GM12878 (cell line): ENCODE measurements around the gene MSLN. TPM values are rescaled to one million over a fixed set of nuclear protein-coding genes. Genes with fewer than 3 reads are reported as not detected.

ENCODE experiments used
- ATAC-seq: fragments of 200-7000 bp; cut with Tn5 transposase; 3 replicates; pipeline ENCODE4 v1.9.1; 2020; ENCODE audit warnings: mild to moderate bottlenecking, moderate library complexity
- BruUV-seq: library from RNA; stranded (reverse); fragments of 400-500 nt; replicated peaks from 2 replicates; lab custom pipeline; 2021; lab: Mats Ljungman, UMichigan
- CTCF ChIA-PET: fragments of 300-600 bp; sonication (Branson Sonifier 250); formaldehyde crosslinking; extraction: SDS; loops from one replicate; lab custom pipeline; 2021; ENCODE audit warnings: inconsistent platforms; lab: Yijun Ruan, JAX
- POLR2A ChIA-PET: fragments of 350-600 bp; formaldehyde crosslinking; extraction: SDS; loops from one replicate; lab custom pipeline; 2021; ENCODE audit warnings: inconsistent platforms; lab: Charles Lee
- RAD21 ChIA-PET: fragments of 300-600 bp; sonication (Branson Sonifier 250); formaldehyde crosslinking; loops from one replicate; lab custom pipeline; 2023; ENCODE audit warnings: antibody characterized with exemption; ENCODE audit not compliant: unreplicated experiment; lab: Charles Lee
- SMC1A ChIA-PET: fragments of 300-600 bp; sonication (Branson Sonifier 250); formaldehyde crosslinking; loops from one replicate; lab custom pipeline; 2023; ENCODE audit not compliant: unreplicated experiment, uncharacterized antibody; lab: Charles Lee
- DNase-seq: peaks from one replicate; pipeline ENCODE4 v3.0.0-alpha.2; 2011; ENCODE audit warnings: low read depth, low spot score
- FAIRE-seq: peaks from 3 replicates; lab custom pipeline; 2011; peaks lifted over from hg19 to GRCh38; lab: Jason Lieb, UNC
- H2AFZ ChIP-seq: 2 replicates; pipeline ENCODE4 v1.6.0; 2011; ENCODE audit warnings: low read depth, low read length, control low read depth; ENCODE audit not compliant: control insufficient read depth
- H3K27ac ChIP-seq: 2 replicates; pipeline ENCODE4 v1.5.1; 2011; ENCODE audit warnings: control low read depth; ENCODE audit not compliant: control insufficient read depth, insufficient read depth
- H3K27me3 ChIP-seq, 2 experiments: replicated peaks in 1 of 2; 2 replicates each; pipeline versions ENCODE4 v1.6.0 to v1.6.1; 2011; ENCODE audit warnings: low read length in 1 of 2; ENCODE audit not compliant: control insufficient read depth in 2 of 2, insufficient read depth in 2 of 2
- H3K36me3 ChIP-seq, 2 experiments: 2 replicates each; pipeline ENCODE4 v1.5.1; 2011; ENCODE audit warnings: low read length in 1 of 2; ENCODE audit not compliant: control insufficient read depth in 2 of 2, insufficient read depth in 2 of 2
- H3K4me1 ChIP-seq: 2 replicates; pipeline ENCODE4 v1.6.1; 2011; ENCODE audit warnings: mild to moderate bottlenecking, low read length, moderate library complexity, mixed read lengths; ENCODE audit not compliant: control insufficient read depth, insufficient read depth
- H3K4me2 ChIP-seq: 2 replicates; pipeline ENCODE4 v1.6.0; 2011; ENCODE audit warnings: control low read depth; ENCODE audit not compliant: control insufficient read depth, insufficient read depth
- H3K4me3 ChIP-seq: fragments of 200-600 bp; sonication (generic); 2 replicates; pipeline ENCODE4 v1.5.1; 2016
- H3K79me2 ChIP-seq: 2 replicates; pipeline ENCODE4 v1.6.0; 2011; ENCODE audit warnings: low read length; ENCODE audit not compliant: control insufficient read depth, insufficient read depth
- H3K9ac ChIP-seq: 2 replicates; pipeline ENCODE4 v1.8.0; 2011; ENCODE audit warnings: low read length, control low read depth, mixed read lengths; ENCODE audit not compliant: control insufficient read depth, insufficient read depth
- H3K9me3 ChIP-seq: replicated peaks from 3 replicates; pipeline ENCODE4 v1.5.1; 2011; ENCODE audit warnings: mild to moderate bottlenecking, low read length; ENCODE audit not compliant: control insufficient read depth, insufficient read depth
- H4K20me1 ChIP-seq: 2 replicates; pipeline ENCODE4 v1.6.0; 2011; ENCODE audit not compliant: control insufficient read depth, insufficient read depth
- CEBPZ ChIP-seq: fragments of 150-350 bp; IDR thresholded peaks from 2 replicates; pipeline ENCODE4 v1.6.1; 2016; ENCODE audit warnings: low read depth, low read length
- CHD1 ChIP-seq: IDR thresholded peaks from 2 replicates; pipeline ENCODE4 v1.6.1; 2012; ENCODE audit warnings: low read depth, low read length, improper control_type of control experiment
- HDAC6 ChIP-seq: fragments of 200-600 bp; sonication (generic); IDR thresholded peaks from one replicate; pipeline ENCODE4 v1.8.0; 2017; ENCODE audit warnings: antibody characterized with exemption; ENCODE audit not compliant: unreplicated experiment
- KDM1A ChIP-seq: fragments of 200-600 bp; sonication (generic); IDR thresholded peaks from 2 replicates; pipeline ENCODE4 v1.6.1; 2016; ENCODE audit warnings: borderline replicate concordance
- LARP7 ChIP-seq: fragments of 450-650 bp; IDR thresholded peaks from 2 replicates; pipeline ENCODE4 v1.6.1; 2017; ENCODE audit warnings: mild to moderate bottlenecking
- MTA2 ChIP-seq: fragments of 450-650 bp; IDR thresholded peaks from 2 replicates; pipeline ENCODE4 v1.6.1; 2016; ENCODE audit warnings: low read depth, mild to moderate bottlenecking, moderate library complexity
- MYC ChIP-seq: IDR thresholded peaks from 2 replicates; pipeline ENCODE4 v1.6.1; 2011; ENCODE audit warnings: mild to moderate bottlenecking, low read length, moderate library complexity, inconsistent platforms; ENCODE audit not compliant: insufficient read depth, insufficient replicate concordance, insufficient read length, severe bottlenecking
- NKRF ChIP-seq: fragments of 450-650 bp; conservative IDR thresholded peaks from 2 replicates; pipeline ENCODE4 v1.6.1; 2017; ENCODE audit warnings: mild to moderate bottlenecking, moderate library complexity
- SIX5 ChIP-seq: IDR thresholded peaks from 2 replicates; pipeline ENCODE4 v1.6.1; 2011; ENCODE audit warnings: mild to moderate bottlenecking, low read depth, low read length, moderate library complexity; ENCODE audit not compliant: severe bottlenecking
- STAT1 ChIP-seq: fragments of 450-650 bp; conservative IDR thresholded peaks from 2 replicates; pipeline ENCODE4 v1.6.1; 2014; ENCODE audit warnings: antibody characterized with exemption, mild to moderate bottlenecking
- SUZ12 ChIP-seq: fragments of 200-600 bp; sonication (generic); IDR thresholded peaks from one replicate; pipeline ENCODE4 v1.6.1; 2018; ENCODE audit warnings: antibody characterized with exemption, mild to moderate bottlenecking; ENCODE audit not compliant: unreplicated experiment
- ZBTB4 ChIP-seq: fragments of 450-650 bp; formaldehyde crosslinking; IDR thresholded peaks from 2 replicates; pipeline ENCODE4 v1.4.0; 2022; ENCODE audit warnings: mild to moderate bottlenecking, moderate library complexity
- ZNF384 ChIP-seq: IDR thresholded peaks from 2 replicates; pipeline ENCODE4 v1.6.1; 2012; ENCODE audit warnings: low read depth, mild to moderate bottlenecking, low read length, improper control_type of control experiment, borderline replicate concordance
- WGBS: methylation state at CpG from one replicate; pipeline ENCODE4 v1.1.6; 2016; ENCODE audit warnings: low lambda C conversion rate; ENCODE audit not compliant: insufficient replicate concordance, insufficient coverage; ENCODE audit errors: missing lambda C conversion rate; 5-methylcytosine and 5-hydroxymethylcytosine counted together
- in situ Hi-C: fragments of 300-500 bp; cut with MboI; formaldehyde crosslinking; loops from 9 replicates; pipeline ENCODE4 v1.14.3; 2018; ENCODE audit warnings: mixed read lengths
- intact Hi-C: fragments of 100-400 bp; cut with micrococcal nuclease; formaldehyde crosslinking; loops from one replicate; pipeline ENCODE4 v1.14.2; 2022; ENCODE audit not compliant: unreplicated experiment
- polyA plus RNA-seq, 11 experiments: library from polyadenylated mRNA; depleted of rRNA in 4 of 11; unstranded in 6 of 11; stranded (reverse) in 5 of 11; fragments of >200 nt; fragmentation: Nextera tagmentation in 4 of 11; fragmentation: Illumina TruSeq in 1 of 11; extraction: Ambion mirVana in 4 of 11; extraction: Trizol in 1 of 11; gene quantifications; 1 replicate in 1 of 11; 2 replicates in 10 of 11; pipeline versions ENCODE4 v1.2.1 to v1.2.3, GENCODE V29; 2011 to 2016; ENCODE audit warnings: inconsistent platforms in 2 of 11, missing spikeins in 2 of 11, low read depth in 1 of 11
- total RNA-seq, 4 experiments: library from RNA; depleted of rRNA in 3 of 4; stranded (reverse); fragments of >200 nt in 3 of 4; fragmentation: Illumina TruSeq in 1 of 4; extraction: Trizol in 1 of 4; gene quantifications; 2 replicates each; pipeline versions ENCODE4 v1.2.1 to v1.2.3, GENCODE V29; 2013 to 2021

Gene MSLN
- total and polyA plus RNA-seq, 10 of the 15 experiments (the other 5 are each of a cell fraction or from before 2014, with no cell fraction given) = 0.08 TPM; not detected in 9

GRCh38 chr16:715477-716199 is 44.9 kb upstream of the MSLN start:
- POLR2A ChIA-PET = interaction anchor here (1.6 to 2.4 kb wide), 2 partner anchors 21 to 73 kb away, joined by 4 to 7 read pairs; partner anchors contain the start of genes CHTF18 and RPUSD1
- in situ Hi-C loops (no loop called here), intact Hi-C loops (no loop called here)
- Histone ChIP-seq H3K36me3 (no peaks in the 10 kb centered on the region), H3K4me1 (peaks cover 10% of the 10 kb centered on the region), H3K9ac (no peak overlapping the region), H3K4me2 (peak overlapping the region; percentile 82), H3K4me3 (peak overlapping the region; percentile 58), H3K79me2 (no peaks in the 10 kb centered on the region), H2AFZ (peak overlapping the region; percentile 58), H3K27me3 (no peaks in the 10 kb centered on the region), H3K9me3 (no peaks in the 10 kb centered on the region), H3K27ac (no peak overlapping the region), H4K20me1 (0 out of 2 replicates have a peak, but pooled peaks cover 2% of the 10 kb centered on the region)
- RAD21 ChIA-PET = interaction anchor here (1.5 kb wide), 1 partner anchor 70 kb away, joined by 5 read pairs; no protein-coding TSS in a partner anchor
- SMC1A ChIA-PET = interaction anchor here (0.7 to 1.0 kb wide), 2 partner anchors 10 to 17 kb away, joined by 3 read pairs; partner anchors contain the start of gene CCDC78
- no TSS peak for BruUV-seq
- 2% methylated on average over 34 of the region's 74 CpGs for WGBS
- FAIRE-seq = no peak
- CTCF ChIA-PET = interaction anchor here (1.9 to 2.2 kb wide), 3 partner anchors 22 to 70 kb away, joined by 5 to 9 read pairs (median 6); partner anchors contain the start of gene CIAO3
- DNase-seq = no peak
- ATAC-seq = peak; percentile 13
- TF ChIP-seq STAT1 (no peak), SIX5 (no peak), ZBTB4 (CRISPR knock-in tag) (no peak), ZNF384 (no peak), CHD1 (no peak), SUZ12 (peak; percentile 48), NKRF (0 out of 2 replicates have a peak, but pooled peaks have one; percentile 35), LARP7 (peak; percentile 70; the same call in 1 of the 2 replicates), HDAC6 (peak; percentile 86), MYC (no peak), CEBPZ (no peak), KDM1A (no peak), MTA2 (no peak)
